ENCODE measurements around the gene ALPK1. TPM values are rescaled to one million over a fixed set of nuclear protein-coding genes. Genes with fewer than 3 reads are reported as not detected.

ALPK1 gene
- polyA plus RNA-seq, 3 donors = 5.3 to 14.2 (median 8.1) TPM

DNA sequence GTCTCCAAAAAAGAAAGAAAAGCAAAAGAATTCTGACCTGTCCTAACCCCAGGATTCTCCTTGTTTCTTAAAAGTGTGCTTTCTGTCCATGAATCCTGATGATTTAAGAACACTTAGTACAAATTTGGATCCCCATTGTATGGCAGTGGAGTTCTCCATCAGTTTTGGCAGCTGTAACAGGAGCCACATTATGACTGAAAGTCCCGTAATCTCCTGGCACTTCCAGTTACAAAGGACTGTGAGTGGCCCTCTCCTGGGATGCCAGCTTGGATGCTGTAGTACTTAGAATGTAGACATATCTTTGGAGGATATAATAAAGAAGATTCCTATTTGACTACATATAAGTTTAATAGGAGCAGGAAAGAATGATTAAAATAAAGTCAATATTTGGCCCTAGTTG lies 44.9 kb upstream of the ALPK1 start:
- H3K4me1 ChIP-seq (ENCODE audit: control insufficient read depth in 1 of 2, insufficient read depth in 2 of 2, low read length in 2 of 2) = peaks cover 5 to 6% of the 10 kb centered on the region in 2 donors
- peaks cover 4 to 17% of the 10 kb centered on the region in 2 donors for H3K36me3 ChIP-seq (replicated peaks in 1 of 2; ENCODE audit: control insufficient read depth in 1 of 2, insufficient read depth in 2 of 2, low read length in 2 of 2)
- Mint-ChIP-seq H3K9me3 (no peaks in the 10 kb centered on the region), H3K27me3 (ENCODE audit: low read depth in 3 of 3) (peaks cover 0 to 1% (median 0%) of the 10 kb centered on the region in 3 donors), H3K4me1 (peaks cover 13% of the 10 kb centered on the region), H3K4me3 (no peak overlapping the region), H3K36me3 (peaks cover 12 to 18% of the 10 kb centered on the region in 2 donors), H3K27ac (no peak overlapping the region)
- TF ChIP-seq, protein P1, sequence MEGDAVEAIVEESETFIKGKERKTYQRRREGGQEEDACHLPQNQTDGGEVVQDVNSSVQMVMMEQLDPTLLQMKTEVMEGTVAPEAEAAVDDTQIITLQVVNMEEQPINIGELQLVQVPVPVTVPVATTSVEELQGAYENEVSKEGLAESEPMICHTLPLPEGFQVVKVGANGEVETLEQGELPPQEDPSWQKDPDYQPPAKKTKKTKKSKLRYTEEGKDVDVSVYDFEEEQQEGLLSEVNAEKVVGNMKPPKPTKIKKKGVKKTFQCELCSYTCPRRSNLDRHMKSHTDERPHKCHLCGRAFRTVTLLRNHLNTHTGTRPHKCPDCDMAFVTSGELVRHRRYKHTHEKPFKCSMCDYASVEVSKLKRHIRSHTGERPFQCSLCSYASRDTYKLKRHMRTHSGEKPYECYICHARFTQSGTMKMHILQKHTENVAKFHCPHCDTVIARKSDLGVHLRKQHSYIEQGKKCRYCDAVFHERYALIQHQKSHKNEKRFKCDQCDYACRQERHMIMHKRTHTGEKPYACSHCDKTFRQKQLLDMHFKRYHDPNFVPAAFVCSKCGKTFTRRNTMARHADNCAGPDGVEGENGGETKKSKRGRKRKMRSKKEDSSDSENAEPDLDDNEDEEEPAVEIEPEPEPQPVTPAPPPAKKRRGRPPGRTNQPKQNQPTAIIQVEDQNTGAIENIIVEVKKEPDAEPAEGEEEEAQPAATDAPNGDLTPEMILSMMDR (IDR thresholded peaks at IDR 0.05) = no peak
- no peak overlapping the region for H3K4me2 ChIP-seq (replicated peaks; ENCODE audit: extremely low read depth, low read length, poor library complexity, severe bottlenecking)
- H3K9ac ChIP-seq (ENCODE audit: insufficient read depth, low read length, poor library complexity, severe bottlenecking) = no peak overlapping the region
- intact Hi-C loops (cut with micrococcal nuclease) = no loop called here
- H3K27ac ChIP-seq (ENCODE audit: low read depth in 1 of 2, low read length in 2 of 2) = no peak overlapping the region
- DNase-seq = no peak
- WGBS (ENCODE audit: insufficient coverage) = no CpG with 5 or more reads among the region's 1 CpG
- no peak overlapping the region for H2AFZ ChIP-seq (ENCODE audit: insufficient read depth, low read depth, low read length, poor library complexity, severe bottlenecking)
- H3K9me3 ChIP-seq (replicated peaks in 1 of 2; ENCODE audit: control insufficient read depth in 1 of 2, insufficient read depth in 1 of 2, low read length in 2 of 2) = no peaks in the 10 kb centered on the region
- no peaks in the 10 kb centered on the region for H3K79me2 ChIP-seq (ENCODE audit: insufficient read depth, low read length)
- H3K4me3 ChIP-seq (replicated peaks in 1 of 3; ENCODE audit: low read depth in 2 of 3, low read length in 3 of 3) = no peak overlapping the region
- H3K27me3 ChIP-seq (ENCODE audit: control insufficient read depth in 2 of 2, insufficient read depth in 2 of 2, low read length in 2 of 2) = no peaks in the 10 kb centered on the region
- H4K20me1 ChIP-seq (ENCODE audit: insufficient read depth, low read length) = no peaks in the 10 kb centered on the region

GRCh38 chr4:112253382-112254000 lies 43.7 kb upstream of the ALPK1 start:
- Mint-ChIP-seq H3K9me3 (no peaks in the 10 kb centered on the region), H3K27ac (peak overlapping the region in 4 of 7 donors; percentile 0 to 73 (median 35)), H3K4me1 (peaks cover 13% of the 10 kb centered on the region), H3K27me3 (ENCODE audit: low read depth in 3 of 3) (peaks cover 0 to 1% (median 0%) of the 10 kb centered on the region in 3 donors), H3K36me3 (peaks cover 12 to 15% of the 10 kb centered on the region in 2 donors), H3K4me3 (no peak overlapping the region)
- no peaks in the 10 kb centered on the region for H3K79me2 ChIP-seq (ENCODE audit: insufficient read depth, low read length)
- no peak overlapping the region for H3K9ac ChIP-seq (ENCODE audit: insufficient read depth, low read length, poor library complexity, severe bottlenecking)
- no peak overlapping the region for H3K4me2 ChIP-seq (replicated peaks; ENCODE audit: extremely low read depth, low read length, poor library complexity, severe bottlenecking)
- no peaks in the 10 kb centered on the region for H3K9me3 ChIP-seq (replicated peaks in 1 of 2; ENCODE audit: control insufficient read depth in 1 of 2, insufficient read depth in 1 of 2, low read length in 2 of 2)
- no peaks in the 10 kb centered on the region for H4K20me1 ChIP-seq (ENCODE audit: insufficient read depth, low read length)
- intact Hi-C loops (cut with micrococcal nuclease) = no loop called here
- no peaks in the 10 kb centered on the region for H3K27me3 ChIP-seq (ENCODE audit: control insufficient read depth in 2 of 2, insufficient read depth in 2 of 2, low read length in 2 of 2)
- peaks cover 5 to 6% of the 10 kb centered on the region in 2 donors for H3K4me1 ChIP-seq (ENCODE audit: control insufficient read depth in 1 of 2, insufficient read depth in 2 of 2, low read length in 2 of 2)
- H2AFZ ChIP-seq (ENCODE audit: insufficient read depth, low read depth, low read length, poor library complexity, severe bottlenecking) = peak overlapping the region; percentile 30
- no peak overlapping the region for H3K4me3 ChIP-seq (replicated peaks in 1 of 3; ENCODE audit: low read depth in 2 of 3, low read length in 3 of 3)
- no peak overlapping the region for H3K27ac ChIP-seq (ENCODE audit: low read depth in 1 of 2, low read length in 2 of 2)
- no CpG with 5 or more reads among the region's 2 CpGs for WGBS (ENCODE audit: insufficient coverage)
- peak in 2 of 3 donors; percentile 16 to 48 for DNase-seq
- TF ChIP-seq, protein P1 (IDR thresholded peaks at IDR 0.05) = no peak
- peaks cover 8 to 17% of the 10 kb centered on the region in 2 donors for H3K36me3 ChIP-seq (replicated peaks in 1 of 2; ENCODE audit: control insufficient read depth in 1 of 2, insufficient read depth in 2 of 2, low read length in 2 of 2)

Data from CD14-positive monocyte (primary cell).